GM12801 (cell line): ENCODE results near the gene ACBD6.

Experiments
- TF ChIP-seq, protein P1 (sequence below): IDR thresholded peaks from one replicate; pipeline ENCODE4 v1.5.1; 2011; ENCODE audit warnings: control low read depth; ENCODE audit not compliant: insufficient read length; ENCODE audit errors: extremely low read depth

Gene ACBD6

DNA sequence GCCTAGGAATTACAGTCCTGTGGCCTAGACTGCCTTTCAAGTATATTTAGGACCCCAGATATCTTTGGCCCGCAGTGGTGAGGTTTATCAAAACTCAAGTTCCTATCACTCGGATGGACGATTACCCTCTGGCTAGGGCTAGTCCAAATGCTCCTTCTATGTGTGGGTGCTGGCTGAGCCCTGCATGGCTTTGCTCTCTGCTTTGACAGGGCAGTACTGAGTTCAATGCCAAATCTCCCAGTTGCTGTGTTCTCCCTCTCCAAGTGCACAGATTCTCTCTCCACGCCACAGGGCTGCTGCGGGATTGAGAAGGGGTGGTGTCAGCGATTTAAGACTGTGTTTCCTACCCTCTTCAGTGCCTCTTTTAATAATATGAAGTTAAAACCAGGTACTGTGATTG lies 175.3 kb downstream of the ACBD6 start:
- TF ChIP-seq, protein P1, sequence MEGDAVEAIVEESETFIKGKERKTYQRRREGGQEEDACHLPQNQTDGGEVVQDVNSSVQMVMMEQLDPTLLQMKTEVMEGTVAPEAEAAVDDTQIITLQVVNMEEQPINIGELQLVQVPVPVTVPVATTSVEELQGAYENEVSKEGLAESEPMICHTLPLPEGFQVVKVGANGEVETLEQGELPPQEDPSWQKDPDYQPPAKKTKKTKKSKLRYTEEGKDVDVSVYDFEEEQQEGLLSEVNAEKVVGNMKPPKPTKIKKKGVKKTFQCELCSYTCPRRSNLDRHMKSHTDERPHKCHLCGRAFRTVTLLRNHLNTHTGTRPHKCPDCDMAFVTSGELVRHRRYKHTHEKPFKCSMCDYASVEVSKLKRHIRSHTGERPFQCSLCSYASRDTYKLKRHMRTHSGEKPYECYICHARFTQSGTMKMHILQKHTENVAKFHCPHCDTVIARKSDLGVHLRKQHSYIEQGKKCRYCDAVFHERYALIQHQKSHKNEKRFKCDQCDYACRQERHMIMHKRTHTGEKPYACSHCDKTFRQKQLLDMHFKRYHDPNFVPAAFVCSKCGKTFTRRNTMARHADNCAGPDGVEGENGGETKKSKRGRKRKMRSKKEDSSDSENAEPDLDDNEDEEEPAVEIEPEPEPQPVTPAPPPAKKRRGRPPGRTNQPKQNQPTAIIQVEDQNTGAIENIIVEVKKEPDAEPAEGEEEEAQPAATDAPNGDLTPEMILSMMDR: no peak

DNA sequence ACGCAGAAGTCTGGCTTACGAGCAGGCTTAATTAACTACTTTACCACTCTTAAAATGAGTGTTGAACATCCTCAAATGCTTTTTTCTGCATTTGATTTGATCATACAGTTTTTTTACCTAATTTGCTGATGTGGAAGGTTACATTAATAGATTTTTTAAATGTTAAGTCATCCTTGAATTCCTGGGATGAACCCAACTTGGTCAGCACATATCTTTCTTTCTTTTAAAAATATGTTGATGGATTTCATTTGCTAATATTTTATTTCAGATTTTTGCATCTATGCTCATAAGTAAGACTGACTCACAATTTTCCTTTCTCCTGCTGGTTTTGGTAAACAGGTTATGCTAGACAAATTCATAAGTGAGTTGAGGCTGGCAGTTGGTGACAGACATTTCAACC lies 189.5 kb downstream of the ACBD6 start:
- TF ChIP-seq, protein P1: no peak

DNA sequence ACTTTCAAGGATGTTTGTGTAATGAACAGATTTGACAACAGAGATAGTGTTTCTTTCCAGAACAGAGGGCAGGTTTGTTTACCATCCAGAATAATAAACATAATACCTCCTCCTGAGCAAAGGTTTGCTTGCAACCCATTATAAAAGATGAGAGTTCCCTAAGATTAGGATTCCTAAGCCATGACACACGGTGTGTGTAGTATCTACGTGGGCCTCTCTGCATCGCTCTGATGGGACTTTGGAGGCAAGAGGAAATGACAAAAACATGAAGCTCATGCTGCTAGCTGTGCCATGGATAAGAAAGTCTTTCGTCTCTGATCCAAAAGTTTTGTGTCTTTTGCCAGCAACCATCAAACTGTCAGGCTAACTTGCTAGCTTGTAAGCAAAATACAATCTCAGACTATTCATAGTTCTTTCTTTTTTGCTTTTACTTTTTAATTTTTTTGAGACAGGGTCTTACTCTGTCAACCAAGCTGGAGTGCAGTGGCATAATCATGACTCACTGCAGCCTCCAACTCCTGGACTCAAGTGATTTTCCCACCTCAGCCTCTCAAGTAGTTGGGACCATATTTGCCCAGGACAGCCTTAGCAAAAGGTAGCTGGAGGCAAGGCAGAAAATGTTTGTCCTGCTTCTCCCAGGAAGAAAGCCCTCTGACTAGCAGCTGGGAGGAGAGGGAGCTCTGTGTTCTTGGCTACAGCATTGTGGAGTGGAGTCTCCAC lies 191.2 kb downstream of the ACBD6 start:
- TF ChIP-seq, protein P1: no peak

DNA sequence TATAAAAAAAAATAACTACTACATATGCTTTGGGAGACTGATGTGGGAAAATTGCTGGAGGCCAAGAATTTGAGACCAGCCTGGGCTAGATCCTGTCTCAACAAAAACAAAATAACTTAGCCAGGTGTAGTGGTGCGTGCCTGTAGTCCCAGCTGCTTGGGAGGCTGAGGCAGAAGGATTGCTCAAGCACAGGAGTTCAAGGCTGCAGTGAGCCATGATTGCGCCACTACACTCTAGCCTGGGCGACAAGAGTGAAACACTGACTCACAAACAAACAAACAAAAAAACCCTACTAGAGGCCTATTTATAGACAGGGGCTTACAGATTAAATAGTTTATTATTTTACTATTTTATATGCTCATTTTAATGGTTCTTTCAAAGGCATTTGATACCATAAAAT lies 192.3 kb downstream of the ACBD6 start:
- TF ChIP-seq, protein P1: no peak

DNA sequence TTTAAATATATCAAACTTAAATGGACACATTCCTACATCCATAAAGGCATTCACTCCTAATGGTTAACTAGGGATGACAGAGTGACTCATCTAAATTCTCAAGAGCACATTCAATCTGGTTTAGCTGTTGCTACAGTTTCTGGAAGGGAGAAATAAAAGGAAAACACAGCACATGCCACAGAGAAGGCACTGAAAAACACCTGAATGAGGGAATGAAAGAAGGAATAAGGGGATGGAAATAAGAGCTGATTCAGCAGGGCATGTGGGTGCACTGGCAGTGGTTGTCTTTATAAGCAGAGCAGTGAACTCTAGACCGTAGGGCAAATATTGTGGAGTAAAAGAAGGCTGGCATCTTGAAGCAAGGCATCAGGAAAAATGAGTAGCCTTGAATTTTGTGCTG lies 193.0 kb downstream of the ACBD6 start:
- TF ChIP-seq, protein P1: no peak

DNA sequence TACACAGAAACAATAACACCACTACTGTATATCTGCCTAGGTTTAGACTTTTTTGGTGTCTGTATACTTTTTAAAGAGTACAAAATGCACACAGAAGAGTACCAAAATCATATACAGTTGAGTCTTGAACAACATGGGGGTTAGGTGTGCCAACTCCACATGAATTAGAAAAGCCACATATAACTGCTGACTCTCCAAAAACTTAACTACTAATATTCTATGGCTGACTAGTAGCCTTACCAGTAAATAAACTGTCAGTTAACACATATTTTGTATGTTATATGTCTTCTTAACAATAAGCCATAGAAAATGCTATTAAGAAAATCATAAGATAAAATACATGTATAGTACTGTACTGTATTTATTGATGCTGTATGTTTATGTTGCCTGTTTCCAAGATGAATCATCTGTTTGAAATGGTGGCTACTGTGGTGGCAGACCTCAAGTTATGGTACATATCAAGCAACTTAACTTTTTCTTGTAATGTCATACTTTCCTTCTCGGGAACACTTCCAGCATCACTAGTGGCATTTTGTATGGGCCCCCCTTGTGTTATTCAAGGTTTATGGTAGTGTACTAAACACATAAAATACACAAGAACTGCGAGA lies 201.1 kb downstream of the ACBD6 start:
- TF ChIP-seq, protein P1: no peak

DNA sequence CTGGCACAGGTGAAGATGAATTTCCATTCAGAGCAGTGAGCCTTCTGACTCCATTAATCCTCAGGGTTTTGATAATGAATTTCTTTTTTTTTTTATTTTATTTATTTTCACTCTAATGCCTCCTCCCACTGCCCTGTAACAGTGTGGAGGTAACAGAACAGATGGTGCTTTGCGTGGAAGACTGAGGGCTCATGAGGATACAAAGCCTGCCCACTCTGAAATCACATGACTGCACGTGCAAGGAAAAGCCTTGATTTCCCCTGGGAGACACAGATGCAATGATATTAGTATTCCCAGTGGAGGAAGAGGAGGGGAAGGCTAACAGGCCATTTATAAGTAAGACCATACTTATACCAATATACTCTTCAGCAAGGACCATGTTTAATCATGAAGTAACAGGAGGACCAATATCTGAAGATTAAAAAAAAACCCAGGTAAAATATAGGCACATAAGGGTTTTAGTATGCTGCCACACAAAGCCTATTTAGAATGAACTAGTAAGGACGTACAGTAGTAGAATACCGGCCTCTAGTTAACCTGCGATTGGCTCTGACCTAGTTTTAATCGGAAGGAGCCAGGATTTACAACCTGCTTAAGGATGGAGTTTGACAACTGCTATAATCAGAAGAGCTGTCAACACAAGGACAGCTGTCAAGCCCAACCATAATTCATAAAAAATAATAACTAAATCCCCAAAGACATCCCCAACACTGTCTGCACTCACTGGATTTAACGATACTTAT lies 202.7 kb downstream of the ACBD6 start:
- TF ChIP-seq, protein P1: no peak
